Nephron progenitor cell (in vitro differentiated cells): ENCODE data around the gene NRROS.

ENCODE experiments used
- DNase-seq: peaks from one replicate; pipeline ENCODE4 v3.0.0; 2021
- H3K27ac Mint-ChIP-seq: 2 replicates; pipeline ENCODE4 v1.8.0; 2021; ENCODE audit warnings: mild to moderate bottlenecking, moderate library complexity, mixed read lengths
- H3K27me3 Mint-ChIP-seq: 2 replicates; pipeline ENCODE4 v1.8.0; 2021; ENCODE audit warnings: mild to moderate bottlenecking, low read depth, mixed read lengths; ENCODE audit not compliant: poor library complexity
- H3K36me3 Mint-ChIP-seq: 2 replicates; pipeline ENCODE4 v1.8.0; 2021; ENCODE audit warnings: low read depth, mixed read lengths
- H3K4me1 Mint-ChIP-seq: 2 replicates; pipeline ENCODE4 v1.8.0; 2021; ENCODE audit warnings: mixed read lengths
- H3K4me3 Mint-ChIP-seq: 2 replicates; pipeline ENCODE4 v1.8.0; 2021; ENCODE audit warnings: mild to moderate bottlenecking, moderate library complexity, mixed read lengths
- H3K9me3 Mint-ChIP-seq: 2 replicates; pipeline ENCODE4 v1.8.0; 2021; ENCODE audit warnings: mild to moderate bottlenecking, moderate library complexity, mixed read lengths
- CTCF ChIP-seq: fragments of 200-600 bp; sonication (generic); IDR thresholded peaks from 2 replicates; pipeline ENCODE4 v1.5.0; 2021; ENCODE audit warnings: antibody characterized with exemption

Gene NRROS

GRCh38 chr3:196645897-196646665, 6.6 kb downstream of the NRROS start:
- Mint-ChIP-seq H3K4me3 (no peak overlapping the region), H3K36me3 (no peaks in the 10 kb centered on the region), H3K4me1 (peaks cover 21% of the 10 kb centered on the region), H3K27ac (no peak overlapping the region), H3K27me3 (no peaks in the 10 kb centered on the region), H3K9me3 (no peaks in the 10 kb centered on the region)
- no peak for DNase-seq
- TF ChIP-seq CTCF: no peak

- Mint-ChIP-seq H3K4me1 (peaks cover 26% of the 10 kb centered on the region), H3K27me3 (peaks cover 3% of the 10 kb centered on the region)
These were observed 7.2 kb downstream of the NRROS start for GRCh38 chr3:196646666-196647216.

GRCh38 chr3:196650740-196651311, 11.3 kb downstream of the NRROS start:
- TF ChIP-seq CTCF: no peak
- Mint-ChIP-seq H3K27me3 (peaks cover 3% of the 10 kb centered on the region), H3K4me3 (no peak overlapping the region), H3K27ac (no peak overlapping the region), H3K9me3 (no peaks in the 10 kb centered on the region), H3K4me1 (peaks cover 47% of the 10 kb centered on the region), H3K36me3 (no peaks in the 10 kb centered on the region)
- no peak for DNase-seq

More at GRCh38 chr3:196646666-196647216, 7.2 kb downstream of the NRROS start:
- TF ChIP-seq CTCF: no peak
- Mint-ChIP-seq H3K4me3 (no peak overlapping the region), H3K9me3 (no peaks in the 10 kb centered on the region), H3K27ac (no peak overlapping the region), H3K36me3 (no peaks in the 10 kb centered on the region)
- no peak for DNase-seq

- peaks cover 3% of the 10 kb centered on the region for H3K27me3 Mint-ChIP-seq
- TF ChIP-seq CTCF: no peak
- H3K9me3 Mint-ChIP-seq: no peaks in the 10 kb centered on the region
- no peak for DNase-seq
- H3K36me3 Mint-ChIP-seq: no peaks in the 10 kb centered on the region
- no peak overlapping the region for H3K4me3 Mint-ChIP-seq
- H3K27ac Mint-ChIP-seq: no peak overlapping the region
- peaks cover 44% of the 10 kb centered on the region for H3K4me1 Mint-ChIP-seq
These were observed 12.3 kb downstream of the NRROS start for GRCh38 chr3:196651819-196652218.

GRCh38 chr3:196652961-196653795, 13.7 kb downstream of the NRROS start:
- Mint-ChIP-seq H3K4me3 (no peak overlapping the region), H3K27me3 (peaks cover 3% of the 10 kb centered on the region), H3K27ac (peak overlapping the region; percentile 36), H3K36me3 (no peaks in the 10 kb centered on the region), H3K4me1 (peaks cover 44% of the 10 kb centered on the region), H3K9me3 (no peaks in the 10 kb centered on the region)
- TF ChIP-seq CTCF: no peak
- no peak for DNase-seq
